Sigmoid colon (tissue), 4 donors: ENCODE results near the gene SCAF4.

Experiments
- CTCF ChIP-seq, 4 experiments: fragments of 450-650 bp in 3 of 4; fragments of 200-600 bp in 1 of 4; IDR thresholded peaks; one replicate each; pipeline ENCODE4 v1.5.1; 2016 to 2019; ENCODE audit warnings: antibody characterized with exemption in 4 of 4, mild to moderate bottlenecking in 3 of 4, moderate library complexity in 2 of 4
- EP300 ChIP-seq, 4 donors: sonication (generic); formaldehyde crosslinking; IDR thresholded peaks; one replicate each; pipeline ENCODE4 v1.6.1; 2017; ENCODE audit warnings: antibody characterized with exemption in 4 of 4
- POLR2A ChIP-seq, 2 donors: fragments of 450-650 bp; IDR thresholded peaks; one replicate each; pipeline ENCODE4 v1.6.1; 2016; ENCODE audit warnings: antibody characterized with exemption in 2 of 2, mild to moderate bottlenecking in 2 of 2, moderate library complexity in 2 of 2

- TF ChIP-seq EP300 (IDR thresholded peaks at IDR 0.05), result no peak
- TF ChIP-seq CTCF (IDR thresholded peaks at IDR 0.05), result no peak
- TF ChIP-seq POLR2A (IDR thresholded peaks at IDR 0.05), result no peak
Measured at GRCh38 chr21:31743712-31744111, 11.8 kb upstream of the SCAF4 start.
